NT2/D1 (cell line): ENCODE measurements around the gene PTPRN2.
"Not testable (repeated sequence)": the region's sequence is repeated elsewhere in the genome, so short reads cannot be mapped to it uniquely, and the experiment has no call there.

Experiments used
- SUZ12 ChIP-seq: IDR thresholded peaks from 2 replicates; pipeline ENCODE4 v1.6.1; 2011; ENCODE audit not compliant: insufficient read length, insufficient read depth; ENCODE audit errors: extremely low read depth
- YY1 ChIP-seq: IDR thresholded peaks from 2 replicates; pipeline ENCODE4 v1.6.1; 2011; ENCODE audit not compliant: insufficient read length, insufficient read depth
- ZNF274 ChIP-seq: IDR thresholded peaks from 2 replicates; pipeline ENCODE4 v1.6.1; 2011; ENCODE audit warnings: mild to moderate bottlenecking, low read depth, low read length

DNA sequence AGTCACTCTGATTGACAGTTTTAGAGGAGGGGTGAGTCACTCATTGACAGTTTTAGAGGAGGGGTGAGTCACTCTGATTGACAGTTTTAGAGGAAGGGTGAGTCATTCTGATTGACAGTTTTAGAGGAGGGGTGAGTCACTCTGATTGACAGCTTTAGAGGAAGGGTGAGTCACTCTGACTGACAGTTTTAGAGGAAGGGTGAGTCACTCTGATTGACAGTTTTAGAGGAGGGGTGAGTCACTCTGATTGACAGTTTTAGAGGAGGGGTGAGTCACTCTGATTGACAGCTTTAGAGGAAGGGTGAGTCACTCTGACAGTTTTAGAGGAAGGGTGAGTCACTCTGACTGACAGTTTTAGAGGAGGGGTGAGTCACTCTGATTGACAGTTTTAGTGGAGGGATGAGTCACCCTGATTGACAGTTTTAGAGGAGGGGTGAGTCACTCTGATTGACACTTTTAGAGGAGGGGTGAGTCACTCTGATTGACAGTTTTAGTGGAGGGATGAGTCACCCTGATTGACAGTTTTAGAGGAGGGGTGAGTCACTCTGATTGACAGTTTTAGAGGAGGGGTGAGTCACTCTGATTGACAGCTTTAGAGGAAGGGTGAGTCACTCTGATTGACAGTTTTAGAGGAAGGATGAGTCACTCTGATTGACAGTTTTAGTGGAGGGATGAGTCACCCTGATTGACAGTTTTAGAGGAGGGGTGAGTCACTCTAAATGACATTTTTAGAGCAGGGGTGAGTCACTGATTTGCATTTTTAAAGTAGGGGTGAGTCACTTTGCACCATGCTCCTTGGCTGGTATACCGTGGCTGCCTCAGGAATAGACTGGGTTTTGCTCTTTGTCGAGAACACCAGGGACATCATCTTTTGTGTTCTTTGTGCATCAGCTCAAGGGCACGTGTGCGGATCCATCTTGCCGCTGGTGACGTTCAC is 654.1 kb downstream of the PTPRN2 start:
- TF ChIP-seq YY1, ZNF274, SUZ12: not testable (repeated sequence)
